Thyroid gland (tissue), 4 donors: ENCODE measurements around the gene FAM110A.

Experiments used
- POLR2A ChIP-seq, 2 donors: fragments of 450-650 bp; IDR thresholded peaks; one replicate each; pipeline ENCODE4 v1.6.1; 2017; ENCODE audit warnings: antibody characterized with exemption in 2 of 2, mild to moderate bottlenecking in 2 of 2, moderate library complexity in 1 of 2
- TF ChIP-seq, protein P1 (sequence below), 6 experiments: fragments of 200-600 bp in 3 of 6; fragments of 450-650 bp in 3 of 6; sonication (generic) in 3 of 6; IDR thresholded peaks; one replicate each; pipeline ENCODE4 v1.5.1; 2016 to 2019; ENCODE audit warnings: antibody characterized with exemption in 6 of 6, mild to moderate bottlenecking in 2 of 6, inconsistent platforms in 1 of 6, moderate library complexity in 1 of 6

DNA sequence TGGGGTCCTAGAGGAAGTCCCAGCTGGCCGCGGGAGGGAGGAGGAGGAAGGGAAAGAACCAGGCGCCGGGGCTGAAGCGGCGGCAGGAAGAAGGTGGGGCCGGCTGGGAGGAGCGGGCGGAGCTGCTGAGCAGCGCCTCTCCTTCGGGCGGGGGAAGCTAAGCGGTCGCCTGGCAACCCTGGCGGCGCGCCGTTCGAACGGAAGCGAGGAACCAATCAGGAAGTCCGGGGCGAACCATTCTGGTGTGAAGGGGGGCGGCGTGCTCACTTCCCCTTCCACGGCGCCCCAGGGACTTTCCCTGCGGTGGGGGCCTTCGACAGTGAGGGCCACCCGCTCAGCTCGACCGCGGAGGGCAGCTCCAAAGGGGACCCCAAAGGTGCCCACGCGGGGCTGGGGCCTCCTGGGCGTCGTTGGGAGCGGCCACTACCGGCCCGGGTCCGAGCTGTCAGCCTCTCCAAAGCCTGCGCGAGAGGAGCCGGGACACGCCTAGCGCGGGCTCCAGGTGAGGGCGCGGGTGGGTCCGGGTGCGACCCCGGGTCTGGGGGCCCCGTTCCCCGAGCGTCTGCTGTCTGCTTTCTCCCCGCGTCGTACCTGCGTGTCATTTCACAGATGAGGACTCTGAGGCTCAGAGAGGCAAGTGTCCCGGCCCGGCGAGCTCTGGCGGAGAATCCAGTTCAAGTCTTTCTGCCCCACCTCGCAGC lies at the start of gene FAM110A:
- TF ChIP-seq, protein P1, sequence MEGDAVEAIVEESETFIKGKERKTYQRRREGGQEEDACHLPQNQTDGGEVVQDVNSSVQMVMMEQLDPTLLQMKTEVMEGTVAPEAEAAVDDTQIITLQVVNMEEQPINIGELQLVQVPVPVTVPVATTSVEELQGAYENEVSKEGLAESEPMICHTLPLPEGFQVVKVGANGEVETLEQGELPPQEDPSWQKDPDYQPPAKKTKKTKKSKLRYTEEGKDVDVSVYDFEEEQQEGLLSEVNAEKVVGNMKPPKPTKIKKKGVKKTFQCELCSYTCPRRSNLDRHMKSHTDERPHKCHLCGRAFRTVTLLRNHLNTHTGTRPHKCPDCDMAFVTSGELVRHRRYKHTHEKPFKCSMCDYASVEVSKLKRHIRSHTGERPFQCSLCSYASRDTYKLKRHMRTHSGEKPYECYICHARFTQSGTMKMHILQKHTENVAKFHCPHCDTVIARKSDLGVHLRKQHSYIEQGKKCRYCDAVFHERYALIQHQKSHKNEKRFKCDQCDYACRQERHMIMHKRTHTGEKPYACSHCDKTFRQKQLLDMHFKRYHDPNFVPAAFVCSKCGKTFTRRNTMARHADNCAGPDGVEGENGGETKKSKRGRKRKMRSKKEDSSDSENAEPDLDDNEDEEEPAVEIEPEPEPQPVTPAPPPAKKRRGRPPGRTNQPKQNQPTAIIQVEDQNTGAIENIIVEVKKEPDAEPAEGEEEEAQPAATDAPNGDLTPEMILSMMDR (IDR thresholded peaks at IDR 0.05) = no peak
- peak in 1 of 2 donors; percentile 46 for TF ChIP-seq POLR2A (IDR thresholded peaks at IDR 0.05)
